HepG2 (cell line): Measurements from ENCODE around the gene SYT7. TPM values are rescaled to one million over a fixed set of nuclear protein-coding genes. Genes with fewer than 3 reads are reported as not detected.

Experiments used
- ARHGAP35 ChIP-seq: sonication (generic); formaldehyde crosslinking; IDR thresholded peaks from 2 replicates; pipeline ENCODE4 v1.9.0; 2022; ENCODE audit warnings: mild to moderate bottlenecking, inconsistent platforms, moderate library complexity, missing genetic modification reagents, borderline replicate concordance
- BORCS8-MEF2B ChIP-seq: sonication (generic); formaldehyde crosslinking; IDR thresholded peaks from 2 replicates; pipeline ENCODE4 v1.8.0; 2022; ENCODE audit warnings: mild to moderate bottlenecking, missing genetic modification reagents
- E2F1 ChIP-seq: sonication (generic); formaldehyde crosslinking; IDR thresholded peaks from 2 replicates; pipeline ENCODE4 v1.5.0; 2020; ENCODE audit warnings: missing genetic modification reagents
- EP300 ChIP-seq, 3 experiments: sonication (generic) in 1 of 3; formaldehyde crosslinking in 1 of 3; IDR thresholded peaks; 2 replicates each; pipeline versions ENCODE4 v1.5.1 to v1.6.1; 2011 to 2020; ENCODE audit warnings: low read depth in 2 of 3, low read length in 2 of 3, borderline replicate concordance in 1 of 3, improper control_type of control experiment in 1 of 3, mild to moderate bottlenecking in 1 of 3, missing genetic modification reagents in 1 of 3, moderate library complexity in 1 of 3
- FOSL2 ChIP-seq: sonication (generic); formaldehyde crosslinking; IDR thresholded peaks from 2 replicates; pipeline ENCODE4 v1.4.0; 2020; ENCODE audit warnings: missing genetic modification reagents
- MED8 ChIP-seq: sonication (generic); formaldehyde crosslinking; IDR thresholded peaks from 2 replicates; pipeline ENCODE4 v1.8.1; 2023; ENCODE audit warnings: mild to moderate bottlenecking, missing genetic modification reagents; ENCODE audit not compliant: insufficient replicate concordance
- MEF2D ChIP-seq: sonication (generic); formaldehyde crosslinking; IDR thresholded peaks from 2 replicates; pipeline ENCODE4 v1.5.1; 2020; ENCODE audit warnings: mild to moderate bottlenecking, missing genetic modification reagents
- NFKB2 ChIP-seq: sonication (generic); formaldehyde crosslinking; IDR thresholded peaks from 2 replicates; pipeline ENCODE4 v1.4.0; 2020; ENCODE audit warnings: missing genetic modification reagents, borderline replicate concordance
- RERE ChIP-seq: IDR thresholded peaks from 2 replicates; pipeline ENCODE4 v1.6.1; 2016; ENCODE audit warnings: low read depth, missing genetic modification reagents, missing compliant biosample characterization
- THAP9 ChIP-seq: sonication (generic); formaldehyde crosslinking; IDR thresholded peaks from 2 replicates; pipeline ENCODE4; 2020; ENCODE audit warnings: missing genetic modification reagents, mild to moderate bottlenecking, borderline replicate concordance
- ZNF850 ChIP-seq: sonication (generic); formaldehyde crosslinking; conservative IDR thresholded peaks from 2 replicates; pipeline ENCODE4 v1.9.0; 2021; ENCODE audit warnings: mild to moderate bottlenecking, missing genetic modification reagents
- ZSCAN9 ChIP-seq: IDR thresholded peaks from 2 replicates; pipeline ENCODE4 v1.6.1; 2016; ENCODE audit warnings: borderline replicate concordance
- polyA plus RNA-seq, 8 experiments: library from polyadenylated mRNA; depleted of rRNA in 3 of 8; stranded (reverse) in 7 of 8; unstranded in 1 of 8; fragments of >200 nt; fragmentation: Illumina TruSeq in 4 of 8; extraction: Trizol in 4 of 8; gene quantifications; 2 replicates each; pipeline versions ENCODE4 v1.2.1 to v1.2.3, GENCODE V29; 2011 to 2016; ENCODE audit warnings: low read depth in 4 of 8, missing spikeins in 1 of 8, mixed read lengths in 1 of 8; ENCODE audit not compliant: insufficient read depth in 1 of 8
- total RNA-seq, 5 experiments: library from RNA; depleted of rRNA; stranded (reverse); fragments of >200 nt; fragmentation: Illumina TruSeq; extraction: Trizol; gene quantifications; 2 replicates each; pipeline ENCODE4 v1.2.3, GENCODE V29; 2016; ENCODE audit warnings: low read depth in 1 of 5
- TF ChIP-seq, protein P1 (sequence below): IDR thresholded peaks from 2 replicates; pipeline ENCODE4 v1.6.1; 2016
- TF ChIP-seq, protein P2 (sequence below): sonication (generic); formaldehyde crosslinking; IDR thresholded peaks from 2 replicates; pipeline ENCODE4 v1.5.1; 2020; ENCODE audit warnings: missing genetic modification reagents, mild to moderate bottlenecking, borderline replicate concordance

Gene SYT7
- total and polyA plus RNA-seq, 2 of the 13 experiments (the other 11 are each of a cell fraction or from before 2014, with no cell fraction given), result 1.4 to 4.4 TPM

- TF ChIP-seq, protein P1, sequence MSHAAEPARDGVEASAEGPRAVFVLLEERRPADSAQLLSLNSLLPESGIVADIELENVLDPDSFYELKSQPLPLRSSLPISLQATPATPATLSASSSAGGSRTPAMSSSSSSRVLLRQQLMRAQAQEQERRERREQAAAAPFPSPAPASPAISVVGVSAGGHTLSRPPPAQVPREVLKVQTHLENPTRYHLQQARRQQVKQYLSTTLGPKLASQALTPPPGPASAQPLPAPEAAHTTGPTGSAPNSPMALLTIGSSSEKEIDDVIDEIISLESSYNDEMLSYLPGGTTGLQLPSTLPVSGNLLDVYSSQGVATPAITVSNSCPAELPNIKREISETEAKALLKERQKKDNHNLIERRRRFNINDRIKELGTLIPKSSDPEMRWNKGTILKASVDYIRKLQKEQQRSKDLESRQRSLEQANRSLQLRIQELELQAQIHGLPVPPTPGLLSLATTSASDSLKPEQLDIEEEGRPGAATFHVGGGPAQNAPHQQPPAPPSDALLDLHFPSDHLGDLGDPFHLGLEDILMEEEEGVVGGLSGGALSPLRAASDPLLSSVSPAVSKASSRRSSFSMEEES (CRISPR knock-in tag), result peak; percentile 56; the same call in 1 of the 2 replicates
- TF ChIP-seq MEF2D (CRISPR knock-in tag) (peak; percentile 89), MED8 (no peak), FOSL2 (CRISPR knock-in tag) (peak; percentile 55), ARHGAP35 (CRISPR knock-in tag) (no peak), ZNF850 (CRISPR knock-in tag) (0 out of 2 replicates have a peak, but pooled peaks have one; percentile 60), NFKB2 (CRISPR knock-in tag) (no peak), E2F1 (CRISPR knock-in tag) (no peak), RERE (peak; percentile 76), THAP9 (CRISPR knock-in tag) (peak; percentile 50; the same call in 1 of the 2 replicates), ZSCAN9 (CRISPR knock-in tag) (peak; percentile 31; the same call in 1 of the 2 replicates), EP300 (IDR thresholded peaks at IDR 0.05; ENCODE audit: low read depth in 2 of 2, low read length in 2 of 2) (peak in 1 of 2 experiments; percentile 76; a peak in 2 of 4 replicates), EP300 (CRISPR knock-in tag; IDR thresholded peaks at IDR 0.05; ENCODE audit: borderline replicate concordance) (0 out of 2 replicates have a peak, but pooled peaks have one; percentile 27), BORCS8-MEF2B (CRISPR knock-in tag) (0 out of 2 replicates have a peak, but pooled peaks have one; percentile 30)
- TF ChIP-seq, protein P2, sequence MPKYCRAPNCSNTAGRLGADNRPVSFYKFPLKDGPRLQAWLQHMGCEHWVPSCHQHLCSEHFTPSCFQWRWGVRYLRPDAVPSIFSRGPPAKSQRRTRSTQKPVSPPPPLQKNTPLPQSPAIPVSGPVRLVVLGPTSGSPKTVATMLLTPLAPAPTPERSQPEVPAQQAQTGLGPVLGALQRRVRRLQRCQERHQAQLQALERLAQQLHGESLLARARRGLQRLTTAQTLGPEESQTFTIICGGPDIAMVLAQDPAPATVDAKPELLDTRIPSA, result no peak
These were observed 28.4 kb upstream of the SYT7 start (continued) for GRCh38 chr11:61609000-61609979.
